ENCODE results near the gene CLCNKA.

The CLCNKA gene

GRCh38 chr1:16043950-16044349 lies 22.1 kb downstream of the CLCNKA start:
- Histone ChIP-seq H3K27me3 (ENCODE audit: insufficient read depth, low read length, poor library complexity) (peaks cover 8% of the 10 kb centered on the region), H3K4me2 (ENCODE audit: insufficient read depth, low read length) (no peak overlapping the region), H3K4me3 (ENCODE audit: low read depth in 1 of 2, low read length in 2 of 2) (no peak overlapping the region), H4K20me1 (ENCODE audit: insufficient read depth, low read length) (0 out of 2 replicates have a peak, but pooled peaks cover 6% of the 10 kb centered on the region), H3K36me3 (ENCODE audit: insufficient read depth, low read length) (no peaks in the 10 kb centered on the region), H3K9me3 (ENCODE audit: insufficient read depth, low read length, severe bottlenecking) (no peaks in the 10 kb centered on the region), H2AFZ (ENCODE audit: low read depth, low read length) (no peak overlapping the region), H3K9ac (ENCODE audit: low read depth, low read length) (no peak overlapping the region), H3K4me1 (ENCODE audit: insufficient read depth, low read length) (no peaks in the 10 kb centered on the region), H3K79me2 (ENCODE audit: insufficient read depth, low read length) (no peaks in the 10 kb centered on the region), H3K27ac (ENCODE audit: low read length) (no peak overlapping the region)
- TF ChIP-seq EZH2 (IDR thresholded peaks at IDR 0.05; ENCODE audit: borderline replicate concordance, low read depth, low read length, severe bottlenecking), result no peak
- TF ChIP-seq CTCF (IDR thresholded peaks at IDR 0.05; ENCODE audit: borderline replicate concordance, extremely low read depth, low read length, poor library complexity, severe bottlenecking), result no peak
- ATAC-seq (ENCODE audit: insufficient read depth, low read depth) (no peak), DNase-seq (no peak)

GRCh38 chr1:16046842-16047241 lies 25.0 kb downstream of the CLCNKA start:
- Histone ChIP-seq H2AFZ (ENCODE audit: low read depth, low read length) (no peak overlapping the region), H3K36me3 (ENCODE audit: insufficient read depth, low read length) (no peaks in the 10 kb centered on the region), H3K27me3 (ENCODE audit: insufficient read depth, low read length, poor library complexity) (peaks cover 5% of the 10 kb centered on the region), H3K79me2 (ENCODE audit: insufficient read depth, low read length) (no peaks in the 10 kb centered on the region), H3K4me3 (ENCODE audit: low read depth in 1 of 2, low read length in 2 of 2) (no peak overlapping the region), H4K20me1 (ENCODE audit: insufficient read depth, low read length) (0 out of 2 replicates have a peak, but pooled peaks cover 5% of the 10 kb centered on the region), H3K4me1 (ENCODE audit: insufficient read depth, low read length) (no peaks in the 10 kb centered on the region), H3K27ac (ENCODE audit: low read length) (no peak overlapping the region), H3K4me2 (ENCODE audit: insufficient read depth, low read length) (no peak overlapping the region), H3K9ac (ENCODE audit: low read depth, low read length) (no peak overlapping the region), H3K9me3 (ENCODE audit: insufficient read depth, low read length, severe bottlenecking) (no peaks in the 10 kb centered on the region)
- DNase-seq (no peak), ATAC-seq (ENCODE audit: insufficient read depth, low read depth) (no peak)
- no peak for TF ChIP-seq EZH2 (IDR thresholded peaks at IDR 0.05; ENCODE audit: borderline replicate concordance, low read depth, low read length, severe bottlenecking)
- no peak for TF ChIP-seq CTCF (IDR thresholded peaks at IDR 0.05; ENCODE audit: borderline replicate concordance, extremely low read depth, low read length, poor library complexity, severe bottlenecking)

GRCh38 chr1:16047791-16048475 lies 26.1 kb downstream of the CLCNKA start:
- Histone ChIP-seq H3K36me3 (ENCODE audit: insufficient read depth, low read length) (no peaks in the 10 kb centered on the region), H3K4me3 (ENCODE audit: low read depth in 1 of 2, low read length in 2 of 2) (no peak overlapping the region), H3K27me3 (ENCODE audit: insufficient read depth, low read length, poor library complexity) (peaks cover 5% of the 10 kb centered on the region), H3K9ac (ENCODE audit: low read depth, low read length) (no peak overlapping the region), H3K4me2 (ENCODE audit: insufficient read depth, low read length) (no peak overlapping the region), H3K79me2 (ENCODE audit: insufficient read depth, low read length) (no peaks in the 10 kb centered on the region), H2AFZ (ENCODE audit: low read depth, low read length) (no peak overlapping the region), H3K27ac (ENCODE audit: low read length) (no peak overlapping the region), H3K4me1 (ENCODE audit: insufficient read depth, low read length) (no peaks in the 10 kb centered on the region), H3K9me3 (ENCODE audit: insufficient read depth, low read length, severe bottlenecking) (no peaks in the 10 kb centered on the region), H4K20me1 (ENCODE audit: insufficient read depth, low read length) (0 out of 2 replicates have a peak, but pooled peaks cover 3% of the 10 kb centered on the region)
- no peak for ATAC-seq (ENCODE audit: insufficient read depth, low read depth)
- no peak for DNase-seq
- TF ChIP-seq CTCF (IDR thresholded peaks at IDR 0.05; ENCODE audit: borderline replicate concordance, extremely low read depth, low read length, poor library complexity, severe bottlenecking), result no peak
